SW480 (cell line): ENCODE results near the gene NCOA7.
"Not testable (repeated sequence)": the region's sequence is repeated elsewhere in the genome, so short reads cannot be mapped to it uniquely, and the experiment has no call there.

Experiments
- DNase-seq: peaks from one replicate; pipeline ENCODE4 v3.0.0-alpha.2; 2016; ENCODE audit warnings: low spot score

NCOA7 gene

GRCh38 chr6:125949069-125949468 is 158.3 kb downstream of the NCOA7 start:
- no peak for DNase-seq

- DNase-seq = no peak
Observed at GRCh38 chr6:125950293-125950692, 159.5 kb downstream of the NCOA7 start.

GRCh38 chr6:125950716-125951115 is 160.0 kb downstream of the NCOA7 start:
- not testable (repeated sequence) for DNase-seq

GRCh38 chr6:125951323-125951722 is 160.6 kb downstream of the NCOA7 start:
- no peak for DNase-seq

GRCh38 chr6:125952764-125953501 is 162.2 kb downstream of the NCOA7 start:
- DNase-seq = no peak

GRCh38 chr6:125953502-125953875 is 162.7 kb downstream of the NCOA7 start:
- peak; percentile 32 for DNase-seq

- DNase-seq = no peak
Observed at GRCh38 chr6:125954735-125955339, 164.1 kb downstream of the NCOA7 start.

GRCh38 chr6:125955973-125956372 is 165.2 kb downstream of the NCOA7 start:
- no peak for DNase-seq

GRCh38 chr6:125956506-125957390 is 166.0 kb downstream of the NCOA7 start, which contains the start of gene HINT3:
TSS of gene HINT3 (plus strand) at chr6:125956770. CDS start at chr6:125956978, 208 bp downstream.
- DNase-seq = peak; percentile 92

- no peak for DNase-seq
Observed at GRCh38 chr6:125957391-125957693, 166.6 kb downstream of the NCOA7 start.

GRCh38 chr6:125957845-125958244 is 167.1 kb downstream of the NCOA7 start:
- peak; percentile 45 for DNase-seq

- DNase-seq = no peak
Observed at GRCh38 chr6:125959041-125959440, 168.3 kb downstream of the NCOA7 start.

- DNase-seq = no peak
Observed at GRCh38 chr6:125961117-125961516, 170.4 kb downstream of the NCOA7 start.

GRCh38 chr6:125962900-125963497 is 172.2 kb downstream of the NCOA7 start:
- DNase-seq = no peak

- DNase-seq = no peak
Observed at GRCh38 chr6:125963817-125964216, 173.1 kb downstream of the NCOA7 start.

GRCh38 chr6:125966569-125966968 is 175.8 kb downstream of the NCOA7 start:
- DNase-seq = no peak

- DNase-seq = no peak
Observed at GRCh38 chr6:125968493-125968892, 177.7 kb downstream of the NCOA7 start.

- DNase-seq = no peak
Observed at GRCh38 chr6:125970760-125971159, 180.0 kb downstream of the NCOA7 start.

GRCh38 chr6:125972478-125972877 is 181.7 kb downstream of the NCOA7 start:
- DNase-seq = not testable (repeated sequence)

GRCh38 chr6:125974214-125974866 is 183.6 kb downstream of the NCOA7 start:
- DNase-seq = peak; percentile 54

- DNase-seq = no peak
Observed at GRCh38 chr6:125979101-125979500, 188.3 kb downstream of the NCOA7 start.
